B cell (primary cell): Measurements from ENCODE around the gene KRT28. TPM values are rescaled to one million over a fixed set of nuclear protein-coding genes. Genes with fewer than 3 reads are reported as not detected.

ENCODE experiments used
- ATAC-seq: fragments of 200-7000 bp; cut with Tn5 transposase; one replicate; pipeline ENCODE4 v1.10.0; 2021; ENCODE audit warnings: low read depth, mild to moderate bottlenecking, moderate number of reproducible peaks, moderate library complexity
- CTCF ChIA-PET: fragments of 350-600 bp; sonication (Branson Sonifier 250); formaldehyde crosslinking; loops from one replicate; lab custom pipeline; 2021; ENCODE audit warnings: antibody characterized with exemption, inconsistent platforms; lab: Charles Lee
- POLR2A ChIA-PET: fragments of 350-600 bp; sonication (Branson Sonifier 250); formaldehyde crosslinking; loops from one replicate; lab custom pipeline; 2021; ENCODE audit warnings: antibody characterized with exemption; lab: Charles Lee
- DNase-seq: peaks from one replicate; pipeline ENCODE4 v3.0.0; 2013
- H2AFZ ChIP-seq: 2 replicates; pipeline ENCODE4 v1.6.1; 2012; ENCODE audit warnings: mild to moderate bottlenecking, low read depth, low read length; ENCODE audit not compliant: insufficient read depth, poor library complexity, severe bottlenecking
- H3K27ac ChIP-seq, 2 donors: 1 replicate in 1 of 2; 2 replicates in 1 of 2; pipeline ENCODE4 v1.5.1; 2012 to 2013; ENCODE audit warnings: low read length in 2 of 2, mild to moderate bottlenecking in 2 of 2, moderate library complexity in 1 of 2
- H3K27me3 ChIP-seq, 4 experiments: fragments of 200-600 bp in 1 of 4; sonication (generic) in 1 of 4; replicated peaks in 1 of 4; 1 replicate in 2 of 4; 2 replicates in 2 of 4; pipeline versions ENCODE4 v1.6.1 to v1.7.0; 2013 to 2016; ENCODE audit warnings: low read length in 3 of 4, mild to moderate bottlenecking in 2 of 4, mixed read lengths in 1 of 4, moderate library complexity in 1 of 4; ENCODE audit not compliant: insufficient read depth in 4 of 4, control insufficient read depth in 3 of 4; ENCODE audit errors: control extremely low read depth in 1 of 4
- H3K36me3 ChIP-seq, 2 experiments: replicated peaks in 1 of 2; 1 replicate in 1 of 2; 2 replicates in 1 of 2; pipeline versions ENCODE4 v1.6.1 to v1.7.1; 2013; ENCODE audit warnings: low read length in 1 of 2; ENCODE audit not compliant: insufficient read depth in 2 of 2, control insufficient read depth in 1 of 2; ENCODE audit errors: control extremely low read depth in 1 of 2, extremely low read depth in 1 of 2
- H3K4me1 ChIP-seq, 2 donors: fragments of 200-600 bp in 1 of 2; sonication (generic) in 1 of 2; 1 replicate in 1 of 2; 2 replicates in 1 of 2; pipeline versions ENCODE4 v1.5.1 to v1.6.1; 2013 to 2017; ENCODE audit warnings: low read length in 2 of 2; ENCODE audit not compliant: control insufficient read depth in 2 of 2, insufficient read depth in 2 of 2
- H3K4me2 ChIP-seq: replicated peaks from 2 replicates; pipeline ENCODE3; 2012; ENCODE audit warnings: mild to moderate bottlenecking, low read depth, low read length; ENCODE audit not compliant: poor library complexity, severe bottlenecking
- H3K4me3 ChIP-seq, 5 experiments: fragments of 200-600 bp in 1 of 5; sonication (generic) in 1 of 5; 1 replicate in 3 of 5; 2 replicates in 2 of 5; pipeline versions ENCODE4 v1.5.1 to v1.7.0; 2011 to 2016; ENCODE audit warnings: low read length in 4 of 5, mild to moderate bottlenecking in 4 of 5, low read depth in 2 of 5, control low read depth in 1 of 5, moderate library complexity in 1 of 5; ENCODE audit not compliant: insufficient read depth in 1 of 5; ENCODE audit errors: control extremely low read depth in 1 of 5, extremely low read depth in 1 of 5
- H3K79me2 ChIP-seq: fragments of 200-600 bp; sonication (generic); one replicate; pipeline ENCODE4 v1.6.0; 2016; ENCODE audit warnings: low read length; ENCODE audit not compliant: control insufficient read depth, insufficient read depth
- H3K9ac ChIP-seq: fragments of 200-600 bp; sonication (generic); 2 replicates; pipeline ENCODE4 v1.6.1; 2017; ENCODE audit warnings: mild to moderate bottlenecking, low read length, moderate library complexity
- H3K9me3 ChIP-seq, 3 donors: one replicate each; pipeline versions ENCODE4 v1.6.1 to v1.7.1; 2013; ENCODE audit warnings: low read length in 2 of 3; ENCODE audit not compliant: control insufficient read depth in 2 of 3, insufficient read depth in 1 of 3; ENCODE audit errors: control extremely low read depth in 1 of 3
- H4K20me1 ChIP-seq: 2 replicates; pipeline ENCODE4 v1.6.0; 2012; ENCODE audit warnings: mild to moderate bottlenecking, low read length; ENCODE audit not compliant: insufficient read depth, control insufficient read depth, poor library complexity, severe bottlenecking
- H3K27ac Mint-ChIP-seq: one replicate; pipeline ENCODE4 v1.8.0; 2021; ENCODE audit warnings: mixed read lengths
- H3K27me3 Mint-ChIP-seq: one replicate; pipeline ENCODE4 v1.8.0; 2021; ENCODE audit warnings: mixed read lengths
- H3K4me1 Mint-ChIP-seq: one replicate; pipeline ENCODE4 v1.8.0; 2021; ENCODE audit warnings: mixed read lengths
- H3K4me3 Mint-ChIP-seq: one replicate; pipeline ENCODE4 v1.8.0; 2021; ENCODE audit warnings: mixed read lengths
- H3K9me3 Mint-ChIP-seq: one replicate; pipeline ENCODE4 v1.8.0; 2022; ENCODE audit warnings: mixed read lengths; ENCODE audit not compliant: insufficient read depth
- EZH2 ChIP-seq: IDR thresholded peaks from 2 replicates; pipeline ENCODE4 v1.6.1; 2012; ENCODE audit warnings: borderline replicate concordance, low read depth, mild to moderate bottlenecking, moderate library complexity, low read length; ENCODE audit not compliant: insufficient read depth, poor library complexity, severe bottlenecking
- WGBS: methylation state at CpG from one replicate; pipeline ENCODE4 v1.1.5; 2013; ENCODE audit warnings: missing lambda C conversion rate; ENCODE audit not compliant: insufficient coverage; 5-methylcytosine and 5-hydroxymethylcytosine counted together
- intact Hi-C: fragments of 100-400 bp; cut with micrococcal nuclease; formaldehyde crosslinking; loops from one replicate; pipeline ENCODE4 v1.10.0; 2022
- polyA plus RNA-seq: library from polyadenylated mRNA; depleted of rRNA; stranded (reverse); fragments of >200 nt; gene quantifications from 2 replicates; pipeline ENCODE4 v1.2.3, GENCODE V29; 2012
- total RNA-seq, 2 donors: library from RNA; stranded (reverse); fragments of 120-200 nt in 1 of 2; gene quantifications; 1 replicate in 1 of 2; 2 replicates in 1 of 2; pipeline versions ENCODE4 v1.2.3 to v1.2.4, GENCODE V29; 2013 to 2022
- TF ChIP-seq, protein P1 (sequence below): fragments of 200-600 bp; IDR thresholded peaks from one replicate; pipeline ENCODE4 v1.8.0; 2022; ENCODE audit warnings: antibody characterized with exemption, mild to moderate bottlenecking

Gene KRT28
- total and polyA plus RNA-seq, 2 donors (not counting 1 experiment from before 2014, with no cell fraction given): not detected

DNA sequence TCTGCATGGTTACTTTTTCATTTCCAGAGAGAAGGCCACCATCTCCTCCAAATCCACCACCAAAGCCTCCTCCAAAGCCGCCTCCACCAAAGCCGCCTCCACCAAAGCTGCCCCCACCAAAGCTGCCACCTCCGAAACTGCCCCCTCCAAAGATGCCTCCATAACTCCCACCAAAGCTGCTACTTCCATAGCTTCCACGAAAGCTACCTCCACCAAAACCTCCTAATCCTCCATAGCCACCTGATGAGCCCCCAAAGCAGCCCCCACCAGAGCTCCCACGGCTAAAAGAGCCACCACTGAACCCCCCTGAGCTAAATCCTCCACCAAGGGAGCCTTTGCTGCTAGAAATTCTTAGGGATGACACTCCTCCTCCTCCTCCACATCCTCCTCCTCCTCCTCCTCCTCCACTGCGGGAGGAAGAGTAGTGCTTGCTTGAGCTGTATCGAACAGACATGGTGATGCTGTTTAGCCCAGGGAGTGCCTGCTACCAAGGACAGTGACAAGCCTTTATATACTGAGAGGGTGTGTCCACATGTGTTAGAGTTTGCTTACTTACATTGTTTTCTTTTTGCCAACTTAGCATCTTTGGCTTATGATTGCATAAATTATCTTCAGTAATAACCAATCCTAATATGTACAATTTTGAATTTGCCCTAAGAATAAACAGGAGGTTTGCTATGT, 22.5 kb upstream of the KRT28 start, which contains the start of gene KRT10:
Gene KRT10 (minus strand): TSS at position 483 of the 681 bp plus-strand sequence. CDS start 29 bp downstream, at position 454.
- Histone ChIP-seq H2AFZ (no peak within 1 kb of the TSS), H3K27me3 (peaks cover 0 to 3% (median 0%) of the 10 kb centered on the region in 4 experiments), H3K36me3 (peaks cover 0 to 6% of the 10 kb centered on the region in 2 experiments), H3K9me3 (peaks cover 0 to 3% (median 1%) of the 10 kb centered on the region in 3 donors), H3K27ac (no peak within 1 kb of the TSS), H3K4me2 (no peak within 1 kb of the TSS), H3K4me3 (no peak within 1 kb of the TSS), H3K79me2 (peaks cover 11% of the 10 kb centered on the region), H3K9ac (no peak within 1 kb of the TSS), H3K4me1 (peaks cover 8 to 13% of the 10 kb centered on the region in 2 donors), H4K20me1 (no peaks in the 10 kb centered on the region)
- H3K27ac Mint-ChIP-seq: no peak within 1 kb of the TSS
- H3K9me3 Mint-ChIP-seq: peaks cover 2% of the 10 kb centered on the region
- TF ChIP-seq EZH2: no peak
- TF ChIP-seq, protein P1, sequence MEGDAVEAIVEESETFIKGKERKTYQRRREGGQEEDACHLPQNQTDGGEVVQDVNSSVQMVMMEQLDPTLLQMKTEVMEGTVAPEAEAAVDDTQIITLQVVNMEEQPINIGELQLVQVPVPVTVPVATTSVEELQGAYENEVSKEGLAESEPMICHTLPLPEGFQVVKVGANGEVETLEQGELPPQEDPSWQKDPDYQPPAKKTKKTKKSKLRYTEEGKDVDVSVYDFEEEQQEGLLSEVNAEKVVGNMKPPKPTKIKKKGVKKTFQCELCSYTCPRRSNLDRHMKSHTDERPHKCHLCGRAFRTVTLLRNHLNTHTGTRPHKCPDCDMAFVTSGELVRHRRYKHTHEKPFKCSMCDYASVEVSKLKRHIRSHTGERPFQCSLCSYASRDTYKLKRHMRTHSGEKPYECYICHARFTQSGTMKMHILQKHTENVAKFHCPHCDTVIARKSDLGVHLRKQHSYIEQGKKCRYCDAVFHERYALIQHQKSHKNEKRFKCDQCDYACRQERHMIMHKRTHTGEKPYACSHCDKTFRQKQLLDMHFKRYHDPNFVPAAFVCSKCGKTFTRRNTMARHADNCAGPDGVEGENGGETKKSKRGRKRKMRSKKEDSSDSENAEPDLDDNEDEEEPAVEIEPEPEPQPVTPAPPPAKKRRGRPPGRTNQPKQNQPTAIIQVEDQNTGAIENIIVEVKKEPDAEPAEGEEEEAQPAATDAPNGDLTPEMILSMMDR: no peak
- intact Hi-C loops: no loop called here
- peaks cover 18% of the 10 kb centered on the region for H3K4me1 Mint-ChIP-seq
- POLR2A ChIA-PET: interaction anchor here (0.7 kb wide), 1 partner anchor 389 kb away, joined by 4 read pairs; no protein-coding TSS in a partner anchor
- peaks cover 21% of the 10 kb centered on the region for H3K27me3 Mint-ChIP-seq
- WGBS: 84% methylated on average over 4 of the region's 7 CpGs
- ATAC-seq (no peak), DNase-seq (no peak)
- CTCF ChIA-PET: interaction anchor here (1.0 to 1.3 kb wide), 2 partner anchors 9 to 16 kb away, joined by 3 read pairs; no protein-coding TSS in a partner anchor
- H3K4me3 Mint-ChIP-seq: no peak within 1 kb of the TSS

DNA sequence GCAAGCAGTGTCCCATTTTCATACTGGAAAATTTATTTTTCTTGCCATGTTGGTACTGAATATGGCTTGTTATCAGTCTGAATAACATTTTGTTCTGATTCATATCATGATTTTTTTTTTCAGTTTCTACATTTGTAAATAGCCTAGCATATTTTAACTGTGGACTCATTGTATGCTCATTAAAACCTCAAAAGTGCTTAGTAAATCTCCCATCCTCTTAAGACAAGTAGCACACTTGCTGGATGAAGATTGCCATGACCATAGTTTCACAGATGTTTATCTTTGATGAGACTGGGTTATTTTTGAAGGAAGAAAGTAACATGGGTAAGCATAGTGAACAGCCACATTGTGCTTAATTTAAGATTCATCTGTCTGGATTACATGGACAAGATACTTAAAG, 21.8 kb upstream of the KRT28 start:
- ATAC-seq (no peak), DNase-seq (no peak)
- no peak overlapping the region for H3K4me3 ChIP-seq
- H4K20me1 ChIP-seq: no peaks in the 10 kb centered on the region
- Mint-ChIP-seq H3K27me3 (peaks cover 17% of the 10 kb centered on the region), H3K27ac (no peak overlapping the region), H3K4me3 (no peak overlapping the region), H3K9me3 (peaks cover 2% of the 10 kb centered on the region), H3K4me1 (peaks cover 18% of the 10 kb centered on the region)
- no peak overlapping the region for H3K27ac ChIP-seq
- H3K9me3 ChIP-seq: peaks cover 0 to 3% (median 1%) of the 10 kb centered on the region in 3 donors
- H3K4me2 ChIP-seq: no peak overlapping the region
- H3K36me3 ChIP-seq: peaks cover 0 to 12% of the 10 kb centered on the region in 2 experiments
- POLR2A ChIA-PET: no interaction called here
- intact Hi-C loops: no loop called here
- H3K4me1 ChIP-seq: peaks cover 8 to 13% of the 10 kb centered on the region in 2 donors
- CTCF ChIA-PET: interaction anchor here (1.3 kb wide), 1 partner anchor 15 kb away, joined by 3 read pairs; no protein-coding TSS in a partner anchor
- H3K9ac ChIP-seq: no peak overlapping the region
- H3K27me3 ChIP-seq: peaks cover 0 to 3% (median 0%) of the 10 kb centered on the region in 4 experiments
- TF ChIP-seq, protein P1: no peak
- no peak for TF ChIP-seq EZH2
- H2AFZ ChIP-seq: no peak overlapping the region
- H3K79me2 ChIP-seq: peaks cover 10% of the 10 kb centered on the region
